Lower leg skin (tissue), 3 donors: ENCODE data around the gene DTD2.

Experiments
- CTCF ChIP-seq, 3 donors: fragments of 450-650 bp; IDR thresholded peaks; one replicate each; pipeline ENCODE4 v1.5.1; 2016; ENCODE audit warnings: antibody characterized with exemption in 3 of 3, mild to moderate bottlenecking in 3 of 3, moderate library complexity in 2 of 3
- POLR2A ChIP-seq, 2 donors: fragments of 450-650 bp; IDR thresholded peaks; one replicate each; pipeline ENCODE4 v1.6.1; 2016 to 2017; ENCODE audit warnings: antibody characterized with exemption in 2 of 2, mild to moderate bottlenecking in 1 of 2, moderate library complexity in 1 of 2

- TF ChIP-seq POLR2A (IDR thresholded peaks at IDR 0.05) (no peak), CTCF (IDR thresholded peaks at IDR 0.05) (no peak)
These were observed 26.6 kb downstream of the DTD2 start for GRCh38 chr14:31430634-31431264.
